RPMI8226 (cell line): ENCODE data around the gene NCOA1.

Experiments
- DNase-seq: peaks from one replicate; pipeline ENCODE4 v3.0.0-alpha.2; 2015

Gene NCOA1

DNA sequence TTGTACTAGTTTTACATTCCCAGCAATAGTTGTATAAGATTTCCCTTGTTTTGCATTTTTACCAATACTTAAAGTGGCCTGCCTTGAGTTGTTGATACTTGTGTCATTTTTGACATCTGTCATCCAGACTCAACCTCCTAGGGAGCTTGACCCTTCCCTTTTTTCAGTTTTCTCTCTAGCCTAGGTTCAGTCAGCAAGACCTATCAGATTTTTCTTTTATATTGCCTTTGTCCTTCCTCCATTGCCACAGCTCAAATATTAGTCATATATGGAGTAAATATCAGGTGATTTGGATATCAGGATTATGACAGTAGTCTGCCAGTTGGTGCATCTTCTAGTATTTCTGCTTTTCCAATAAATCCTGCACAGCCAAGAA lies 315.6 kb downstream of the NCOA1 start:
- no peak for DNase-seq

DNA sequence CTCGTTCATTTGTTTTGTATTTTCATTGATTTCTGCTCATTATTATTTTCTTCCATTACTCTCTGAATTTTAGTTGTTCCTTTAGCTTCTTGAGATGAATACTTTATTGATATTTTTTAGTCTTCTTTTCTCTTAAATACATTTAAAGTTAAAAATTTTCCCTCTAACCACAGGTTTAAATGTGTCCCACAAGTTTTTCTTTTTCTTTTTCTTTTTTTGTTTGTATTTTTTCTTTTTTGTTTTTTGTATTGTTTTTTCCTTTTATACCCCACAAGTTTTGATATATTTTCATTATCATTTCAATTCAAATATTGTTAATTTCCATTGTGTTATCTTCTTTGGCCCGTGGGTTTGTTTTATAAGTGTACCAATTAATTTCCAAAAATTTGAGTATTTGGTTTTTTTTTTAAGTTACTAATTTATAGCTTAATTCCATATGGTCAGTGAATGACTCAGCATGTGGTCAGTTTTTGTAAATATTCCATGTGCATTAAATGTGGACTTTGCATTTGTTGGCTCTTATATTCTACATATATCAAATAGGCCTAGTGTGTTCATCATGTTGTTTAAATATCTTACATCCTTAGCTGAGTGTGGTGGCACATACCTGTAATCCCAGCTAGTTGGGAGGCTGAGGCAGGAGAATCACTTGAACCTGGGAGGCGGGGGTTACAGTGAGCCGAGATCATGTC lies 318.4 kb downstream of the NCOA1 start:
- no peak for DNase-seq

DNA sequence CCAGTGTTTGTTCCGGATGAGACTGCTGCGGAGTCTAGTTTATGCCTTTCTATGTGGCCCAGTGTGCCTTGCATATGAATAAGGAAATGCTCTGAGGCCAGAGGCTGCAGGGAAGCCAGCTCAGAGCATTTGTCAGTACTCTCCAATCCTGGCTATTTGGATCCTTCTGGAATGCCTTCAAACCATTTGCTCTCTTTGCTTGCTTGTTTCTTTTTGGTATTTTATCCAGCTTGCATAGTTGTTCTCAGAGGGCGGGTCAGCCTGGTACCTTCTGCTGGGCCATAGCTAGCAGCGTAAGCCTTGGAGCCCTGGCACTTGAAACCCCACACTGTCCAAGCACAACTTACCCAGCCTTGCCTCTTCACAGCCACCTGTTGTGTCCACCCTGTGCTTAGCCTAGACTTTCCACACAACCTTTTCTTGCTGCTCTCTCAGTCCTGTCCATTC lies 322.7 kb downstream of the NCOA1 start:
- no peak for DNase-seq

DNA sequence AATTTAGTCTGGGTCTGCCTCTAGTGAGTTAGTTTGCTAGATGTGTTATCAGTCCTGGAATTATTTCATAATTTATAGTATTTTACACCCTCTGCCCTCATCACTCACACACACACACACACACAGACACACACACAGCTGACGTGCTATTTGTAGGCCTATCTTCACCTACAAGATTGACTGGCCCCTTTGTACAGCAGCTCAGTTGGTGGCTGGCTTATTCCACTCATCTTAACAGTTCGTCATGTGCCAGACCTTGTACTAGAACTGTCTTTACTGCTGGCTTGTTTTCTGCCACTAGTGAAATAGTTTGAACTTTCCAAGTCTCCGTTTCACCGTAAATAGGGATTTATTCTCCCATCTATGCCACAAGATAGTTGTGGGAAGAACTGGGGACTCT lies 323.5 kb downstream of the NCOA1 start:
- no peak for DNase-seq

DNA sequence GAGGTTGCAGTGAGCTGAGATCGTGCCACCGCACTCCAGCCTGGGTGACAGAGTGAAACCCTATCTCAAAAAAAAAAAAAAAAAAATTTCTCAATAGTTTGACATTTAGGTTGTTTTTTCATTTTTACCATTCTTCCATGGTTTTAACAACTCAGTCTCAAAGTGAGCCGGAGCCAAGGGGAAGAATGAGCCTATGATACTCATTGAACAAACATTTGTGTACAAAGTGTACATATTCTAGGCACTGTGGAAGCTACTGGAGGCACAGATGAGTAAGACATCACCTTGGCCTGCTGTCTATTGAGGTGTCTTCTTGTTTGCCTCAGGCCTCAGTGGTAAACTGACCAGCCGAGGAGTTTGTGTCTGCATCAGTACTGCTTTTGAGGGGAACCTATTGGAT lies 324.1 kb downstream of the NCOA1 start:
- DNase-seq = no peak

DNA sequence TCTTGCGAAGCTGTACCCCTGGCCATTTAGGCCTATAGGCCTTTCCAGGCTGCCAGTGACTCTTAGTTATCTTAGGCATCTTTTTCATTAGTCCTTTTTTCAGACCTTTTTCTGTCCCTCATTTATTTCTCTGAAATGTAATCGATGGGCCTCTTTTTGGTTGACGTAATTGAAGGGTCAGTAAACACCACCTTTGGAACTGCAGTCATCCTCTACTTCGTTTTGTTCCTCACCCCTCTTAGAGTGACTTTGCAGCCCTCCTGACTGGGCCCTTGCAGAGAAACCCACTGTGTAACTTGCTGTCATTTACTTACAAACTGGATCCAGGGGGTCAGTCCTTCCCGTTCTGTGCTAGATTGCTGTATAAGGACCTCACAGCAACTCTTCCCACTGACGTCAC lies 325.4 kb downstream of the NCOA1 start:
- DNase-seq = no peak

DNA sequence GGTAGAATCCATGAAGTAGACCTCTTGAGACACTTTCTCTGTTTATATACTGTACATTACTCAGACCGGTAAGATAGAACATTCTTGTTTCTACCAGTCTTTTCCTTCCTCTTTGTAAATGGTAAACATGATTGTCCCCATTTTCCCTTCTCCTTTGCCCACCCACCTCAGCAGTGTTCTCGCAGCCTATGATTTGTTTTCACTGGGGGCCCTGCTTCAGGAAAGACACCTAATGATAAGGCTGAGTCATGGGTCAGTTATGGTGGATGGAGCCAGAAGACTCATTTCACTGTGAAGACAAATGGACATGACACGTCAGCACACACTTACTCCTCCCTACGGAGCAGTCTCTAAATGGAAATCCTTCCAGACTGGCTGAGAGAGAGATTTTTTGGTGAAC lies 325.8 kb downstream of the NCOA1 start:
- DNase-seq = no peak

DNA sequence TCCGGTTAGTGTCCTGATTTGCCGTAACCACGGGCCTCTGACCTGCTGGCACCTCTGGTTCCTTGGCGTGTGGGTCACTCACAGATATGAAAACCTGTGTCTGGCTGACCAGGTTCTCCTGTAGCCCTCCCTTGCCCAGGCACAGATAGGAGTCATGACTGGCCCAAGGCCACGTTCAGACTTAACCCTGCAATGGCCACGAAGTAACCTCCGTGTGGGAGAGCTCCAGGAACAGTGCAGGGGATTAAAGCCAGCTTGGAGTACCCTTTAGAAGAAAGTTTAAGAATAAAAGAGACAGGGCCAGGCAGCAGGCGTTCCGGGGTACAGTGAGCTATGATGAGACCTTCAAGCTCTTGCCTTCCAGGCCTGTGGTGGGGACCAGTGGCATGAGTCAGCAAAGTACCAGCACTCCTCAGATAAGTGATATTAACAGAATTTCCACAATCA lies 327.7 kb downstream of the NCOA1 start:
- no peak for DNase-seq

DNA sequence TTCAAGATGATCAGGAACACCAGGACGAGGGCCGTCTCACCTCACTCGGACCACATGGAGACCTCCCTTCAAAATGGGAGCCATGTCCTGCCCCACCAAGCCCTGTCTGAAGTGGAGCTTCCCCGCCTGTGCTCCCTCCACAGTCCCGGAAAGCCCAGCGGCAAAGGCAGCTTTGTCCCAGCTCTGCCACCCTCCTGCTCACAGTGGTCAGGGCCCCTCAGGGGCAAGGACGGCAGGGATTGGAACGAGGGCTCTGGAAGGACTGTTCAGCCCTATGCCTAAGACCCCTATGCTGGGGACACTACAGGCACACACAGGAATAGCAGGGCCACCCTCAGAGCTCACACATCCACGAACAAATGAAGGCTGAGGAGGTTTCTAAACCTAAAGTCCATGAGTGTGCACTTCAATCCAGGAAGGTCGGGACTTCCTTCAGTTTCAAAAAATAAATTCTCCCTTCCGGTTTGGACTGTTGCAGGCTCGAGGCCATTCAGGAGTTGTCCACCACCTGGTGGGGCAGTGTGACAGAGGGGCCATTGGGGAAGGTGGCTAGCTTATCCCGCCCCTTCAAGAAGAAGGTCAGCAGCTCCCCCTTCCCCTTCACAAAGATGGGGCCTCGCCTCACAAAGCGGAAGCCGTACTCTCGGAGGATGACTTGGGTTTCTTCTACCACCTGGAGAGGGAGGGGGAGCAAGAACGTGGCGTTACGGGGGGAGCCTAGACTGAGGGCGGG lies 328.6 kb downstream of the NCOA1 start:
- no peak for DNase-seq

DNA sequence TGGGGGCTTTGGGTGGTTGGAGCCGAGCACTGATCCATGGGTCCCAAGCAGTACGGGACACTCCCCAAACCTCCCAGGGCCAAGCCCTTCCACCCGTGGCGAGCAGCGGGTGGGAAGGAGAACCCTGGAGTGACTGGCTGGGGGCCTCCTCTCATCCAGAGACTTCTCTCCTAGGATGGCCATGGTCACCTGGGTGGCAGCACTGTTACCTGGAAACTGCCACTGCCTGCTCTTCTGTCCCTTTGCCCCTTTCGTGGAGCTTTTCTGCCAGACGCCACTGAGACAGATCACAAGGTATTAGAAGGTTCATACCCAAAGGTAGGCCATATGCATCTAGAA lies 329.1 kb downstream of the NCOA1 start:
- no peak for DNase-seq
